Measurements from ENCODE around the gene TMPRSS2.
"Not testable (repeated sequence)": the region's sequence is repeated elsewhere in the genome, so short reads cannot be mapped to it uniquely, and the experiment has no call there.

Gene TMPRSS2

DNA sequence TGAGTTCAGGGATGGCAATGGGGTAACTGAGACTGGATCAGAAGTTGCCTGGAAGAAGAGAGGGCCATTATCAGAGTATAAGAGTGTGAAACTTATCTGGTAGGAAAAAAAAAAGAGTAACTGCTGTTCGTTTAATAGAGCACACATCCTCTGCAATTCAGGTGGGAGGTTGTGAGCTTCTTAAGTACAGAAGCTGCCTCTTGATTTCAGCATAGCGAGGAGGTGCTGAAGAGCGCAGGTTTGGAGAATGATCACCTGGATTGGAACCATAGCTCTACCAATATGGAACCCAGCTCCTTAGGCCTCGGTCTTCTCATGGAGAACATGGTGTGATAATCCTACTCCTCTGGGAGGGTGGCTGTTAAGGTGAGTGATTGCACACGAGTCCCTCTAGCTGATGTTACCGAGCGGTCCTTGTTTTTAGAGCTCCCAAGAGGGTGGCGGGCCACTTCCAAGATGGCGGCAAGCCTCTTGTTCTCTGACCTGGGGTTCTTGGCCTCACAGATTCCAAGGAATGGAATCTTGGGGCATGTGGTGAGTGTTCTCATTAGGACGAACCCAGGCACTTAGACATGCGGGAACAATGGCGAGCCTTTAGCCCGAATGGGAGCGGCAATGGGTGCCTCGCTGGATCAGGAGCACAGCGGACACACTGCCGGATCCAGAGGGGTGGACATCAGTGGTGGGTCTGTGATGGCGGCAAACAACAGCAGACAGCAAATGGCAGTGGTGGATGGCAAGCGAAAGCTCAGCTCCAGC, 85.2 kb downstream of the TMPRSS2 start:
- peaks cover 4% of the 10 kb centered on the region for H3K36me3 ChIP-seq (ENCODE audit: control insufficient read depth, insufficient read depth, low read length)
- TF ChIP-seq, protein P1, sequence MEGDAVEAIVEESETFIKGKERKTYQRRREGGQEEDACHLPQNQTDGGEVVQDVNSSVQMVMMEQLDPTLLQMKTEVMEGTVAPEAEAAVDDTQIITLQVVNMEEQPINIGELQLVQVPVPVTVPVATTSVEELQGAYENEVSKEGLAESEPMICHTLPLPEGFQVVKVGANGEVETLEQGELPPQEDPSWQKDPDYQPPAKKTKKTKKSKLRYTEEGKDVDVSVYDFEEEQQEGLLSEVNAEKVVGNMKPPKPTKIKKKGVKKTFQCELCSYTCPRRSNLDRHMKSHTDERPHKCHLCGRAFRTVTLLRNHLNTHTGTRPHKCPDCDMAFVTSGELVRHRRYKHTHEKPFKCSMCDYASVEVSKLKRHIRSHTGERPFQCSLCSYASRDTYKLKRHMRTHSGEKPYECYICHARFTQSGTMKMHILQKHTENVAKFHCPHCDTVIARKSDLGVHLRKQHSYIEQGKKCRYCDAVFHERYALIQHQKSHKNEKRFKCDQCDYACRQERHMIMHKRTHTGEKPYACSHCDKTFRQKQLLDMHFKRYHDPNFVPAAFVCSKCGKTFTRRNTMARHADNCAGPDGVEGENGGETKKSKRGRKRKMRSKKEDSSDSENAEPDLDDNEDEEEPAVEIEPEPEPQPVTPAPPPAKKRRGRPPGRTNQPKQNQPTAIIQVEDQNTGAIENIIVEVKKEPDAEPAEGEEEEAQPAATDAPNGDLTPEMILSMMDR (IDR thresholded peaks at IDR 0.05; ENCODE audit: insufficient read depth, low read length, poor library complexity, severe bottlenecking) = no peak
- no peak overlapping the region for H3K4me3 ChIP-seq (replicated peaks; ENCODE audit: low read depth, low read length)
- no peaks in the 10 kb centered on the region for H3K27me3 ChIP-seq (replicated peaks; ENCODE audit: control insufficient read depth, insufficient read depth, low read length)
- DNase-seq (ENCODE audit: extremely low read depth, insufficient read length) = no peak

DNA sequence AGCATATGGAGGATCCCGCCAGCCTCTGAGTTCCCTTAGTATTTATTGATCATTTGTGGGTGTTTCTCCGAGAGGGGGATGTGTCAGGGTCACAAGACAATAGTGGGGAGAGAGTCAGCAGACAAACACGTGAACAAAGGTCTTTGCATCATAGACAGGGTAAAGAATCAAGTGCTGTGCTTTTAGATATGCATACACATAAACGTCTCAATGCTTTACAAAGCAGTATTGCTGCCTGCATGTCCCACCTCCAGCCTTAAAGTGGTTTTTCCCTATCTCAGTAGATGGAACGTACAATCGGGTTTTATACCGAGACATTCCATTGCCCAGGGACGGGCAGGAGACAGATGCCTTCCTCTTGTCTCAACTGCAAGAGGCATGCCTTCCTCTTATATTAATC, 87.0 kb downstream of the TMPRSS2 start:
- H3K4me3 ChIP-seq (replicated peaks; ENCODE audit: low read depth, low read length); H3K27me3 ChIP-seq (replicated peaks; ENCODE audit: control insufficient read depth, insufficient read depth, low read length); DNase-seq (ENCODE audit: extremely low read depth, insufficient read length); H3K36me3 ChIP-seq (ENCODE audit: control insufficient read depth, insufficient read depth, low read length): not testable (repeated sequence)

DNA sequence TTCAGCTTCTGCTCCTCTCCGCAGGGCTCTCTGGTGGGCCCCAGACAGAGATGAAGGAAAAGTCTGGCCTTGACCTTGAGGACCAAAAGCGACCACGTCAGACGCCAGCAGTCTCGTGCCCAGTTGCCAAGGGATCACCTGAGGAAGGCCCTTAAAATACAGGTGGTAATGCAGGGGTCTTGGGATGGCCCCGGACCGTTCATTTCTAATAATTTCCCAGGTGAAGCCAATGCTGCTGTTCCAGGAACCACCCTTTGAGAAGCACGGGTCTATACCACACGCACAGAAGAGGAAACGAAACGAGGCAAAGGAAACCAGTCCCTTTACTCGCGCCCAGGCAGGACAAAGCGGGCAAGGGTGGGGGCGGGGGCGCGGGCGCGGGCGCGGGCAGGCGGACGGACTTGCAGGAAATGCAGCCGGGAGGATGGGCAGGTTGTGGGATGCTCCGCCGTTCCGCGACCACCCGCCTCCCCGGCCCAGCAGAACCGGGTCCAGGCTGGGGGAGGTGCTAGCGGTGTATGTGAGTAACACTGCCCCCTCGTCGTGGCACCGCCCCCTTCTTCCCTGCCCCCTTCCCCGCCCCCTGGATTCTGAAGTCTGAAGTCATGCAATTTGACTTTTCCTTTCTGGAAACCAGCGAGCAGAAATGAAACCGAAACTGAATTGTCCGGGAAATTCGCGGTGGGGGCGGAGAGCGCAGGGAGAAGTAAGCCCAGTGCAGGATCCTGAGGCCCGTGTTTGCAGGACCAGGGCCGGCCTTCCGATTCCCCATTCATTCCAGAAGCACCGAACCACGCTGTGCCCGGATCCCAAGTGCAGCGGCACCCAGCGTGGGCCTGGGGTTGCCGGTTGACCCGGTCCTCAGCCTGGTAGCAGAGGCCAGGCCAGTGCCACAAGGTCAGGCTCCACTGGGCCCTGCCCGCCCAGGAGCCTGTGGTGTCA, 87.8 kb downstream of the TMPRSS2 start:
- H3K4me3 ChIP-seq (replicated peaks; ENCODE audit: low read depth, low read length) = peak overlapping the region; percentile 67
- TF ChIP-seq, protein P1 (IDR thresholded peaks at IDR 0.05; ENCODE audit: insufficient read depth, low read length, poor library complexity, severe bottlenecking) = no peak
- peak; percentile 80 for DNase-seq (ENCODE audit: extremely low read depth, insufficient read length)
- no peaks in the 10 kb centered on the region for H3K27me3 ChIP-seq (replicated peaks; ENCODE audit: control insufficient read depth, insufficient read depth, low read length)
- H3K36me3 ChIP-seq (ENCODE audit: control insufficient read depth, insufficient read depth, low read length) = no peaks in the 10 kb centered on the region

DNA sequence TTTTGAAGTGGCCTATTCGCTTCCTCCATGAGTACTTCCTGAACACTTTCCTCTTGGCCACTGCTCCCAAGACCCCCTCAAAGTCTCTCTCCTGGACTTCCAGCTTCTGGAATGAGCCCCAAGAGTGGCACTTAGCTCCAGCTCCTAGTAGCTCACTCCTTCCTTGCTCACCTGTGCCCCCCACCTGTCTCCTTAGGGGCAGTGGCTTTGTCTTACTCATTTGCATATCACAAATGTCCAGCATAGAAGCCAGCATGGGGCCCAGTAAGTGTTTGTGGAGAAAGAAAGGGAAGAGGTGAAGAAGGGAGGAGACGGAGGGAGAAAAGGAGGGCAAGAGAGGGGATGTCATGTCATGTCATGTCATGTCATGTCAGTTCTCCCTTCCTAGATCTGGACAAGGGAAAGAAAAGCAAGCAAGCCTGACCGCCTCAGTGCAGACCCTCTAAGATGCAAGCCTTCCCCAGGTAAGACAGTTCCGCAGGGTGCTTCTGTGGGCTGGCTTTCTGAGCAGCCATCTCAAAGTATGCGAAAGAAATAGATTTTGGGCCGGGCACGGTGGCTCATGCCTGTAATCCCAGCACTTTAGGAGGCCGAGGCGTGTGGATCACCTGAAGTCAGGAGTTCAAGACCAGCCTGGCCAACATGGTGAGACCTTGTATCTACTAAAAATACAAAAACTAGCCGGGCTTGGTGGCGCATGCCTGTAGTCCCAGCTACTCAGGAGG, 88.8 kb downstream of the TMPRSS2 start:
- no peak for DNase-seq (ENCODE audit: extremely low read depth, insufficient read length)
- TF ChIP-seq, protein P1 (IDR thresholded peaks at IDR 0.05; ENCODE audit: insufficient read depth, low read length, poor library complexity, severe bottlenecking) = no peak
- H3K4me3 ChIP-seq (replicated peaks; ENCODE audit: low read depth, low read length) = no peak overlapping the region
- H3K36me3 ChIP-seq (ENCODE audit: control insufficient read depth, insufficient read depth, low read length) = no peaks in the 10 kb centered on the region
- H3K27me3 ChIP-seq (replicated peaks; ENCODE audit: control insufficient read depth, insufficient read depth, low read length) = no peaks in the 10 kb centered on the region

DNA sequence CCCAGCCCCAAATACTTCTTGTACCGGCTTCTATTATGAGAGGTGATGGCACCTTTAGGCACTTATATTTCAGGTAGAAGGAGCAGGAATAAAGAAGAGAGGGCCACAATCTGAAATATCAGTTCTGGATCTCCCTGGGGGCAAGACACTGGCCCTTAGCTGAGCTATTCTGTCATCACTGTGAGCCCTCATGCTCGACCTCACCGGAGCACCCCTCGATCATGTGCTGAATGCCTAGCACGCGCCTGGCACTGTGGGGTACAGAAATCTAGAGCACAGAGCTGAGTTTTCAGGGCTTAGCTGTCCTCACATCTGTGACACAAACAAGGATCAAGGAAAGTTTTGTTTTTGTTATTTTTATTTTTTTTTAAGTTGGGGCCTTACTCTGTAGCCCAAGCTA, 89.6 kb downstream of the TMPRSS2 start:
- Histone ChIP-seq H3K4me3 (replicated peaks; ENCODE audit: low read depth, low read length) (no peak overlapping the region), H3K27me3 (replicated peaks; ENCODE audit: control insufficient read depth, insufficient read depth, low read length) (no peaks in the 10 kb centered on the region), H3K36me3 (ENCODE audit: control insufficient read depth, insufficient read depth, low read length) (no peaks in the 10 kb centered on the region)
- TF ChIP-seq, protein P1 (IDR thresholded peaks at IDR 0.05; ENCODE audit: insufficient read depth, low read length, poor library complexity, severe bottlenecking) = no peak
- DNase-seq (ENCODE audit: extremely low read depth, insufficient read length) = no peak

DNA sequence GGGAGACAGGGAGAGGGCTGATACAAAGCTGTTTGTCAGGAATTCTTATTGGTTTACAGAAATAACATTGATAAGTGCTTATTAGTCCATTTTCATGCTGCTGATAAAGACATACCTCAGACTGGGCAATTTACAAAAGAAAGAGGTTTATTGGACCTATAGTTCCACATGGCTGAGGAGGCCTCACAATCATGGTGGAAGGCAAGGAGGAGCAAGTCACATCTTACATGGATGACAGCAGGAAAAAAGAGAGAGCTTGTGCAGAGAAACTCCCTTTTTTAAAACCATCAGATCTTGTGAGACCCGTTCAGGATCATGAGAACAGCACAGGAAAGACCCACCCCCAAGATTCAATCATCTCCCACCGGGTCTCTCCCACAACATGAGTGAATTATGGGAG, 90.5 kb downstream of the TMPRSS2 start:
- H3K36me3 ChIP-seq (ENCODE audit: control insufficient read depth, insufficient read depth, low read length); DNase-seq (ENCODE audit: extremely low read depth, insufficient read length); H3K4me3 ChIP-seq (replicated peaks; ENCODE audit: low read depth, low read length); H3K27me3 ChIP-seq (replicated peaks; ENCODE audit: control insufficient read depth, insufficient read depth, low read length): not testable (repeated sequence)

All from GM06990 (cell line).